Keratinocyte (primary cell): Measurements from ENCODE around the gene SDK1. TPM values are rescaled to one million over a fixed set of nuclear protein-coding genes. Genes with fewer than 3 reads are reported as not detected.

ENCODE experiments used
- DNase-seq: peaks from one replicate; pipeline ENCODE4 v3.0.0-alpha.2; 2011; ENCODE audit warnings: low read depth, missing footprints, low spot score
- FAIRE-seq: peaks from 2 replicates; lab custom pipeline; 2011; peaks lifted over from hg19 to GRCh38; lab: Jason Lieb, UNC
- H2AFZ ChIP-seq: 2 replicates; pipeline ENCODE4 v1.6.0; 2012; ENCODE audit warnings: low read length, control low read depth, inconsistent platforms; ENCODE audit not compliant: control insufficient read depth
- H3K27ac ChIP-seq: 2 replicates; pipeline ENCODE4 v1.5.1; 2011; ENCODE audit warnings: low read length; ENCODE audit not compliant: control insufficient read depth, insufficient read depth
- H3K27me3 ChIP-seq: 3 replicates; pipeline ENCODE4 v1.6.0; 2011; ENCODE audit warnings: low read length; ENCODE audit not compliant: control insufficient read depth, insufficient read depth; ENCODE audit errors: extremely low read depth
- H3K36me3 ChIP-seq, 2 experiments: 2 replicates in 1 of 2; 3 replicates in 1 of 2; pipeline ENCODE4 v1.5.1; 2011; ENCODE audit warnings: low read length in 2 of 2, mild to moderate bottlenecking in 1 of 2; ENCODE audit not compliant: control insufficient read depth in 2 of 2, insufficient read depth in 2 of 2; ENCODE audit errors: extremely low read depth in 1 of 2
- H3K4me1 ChIP-seq: 3 replicates; pipeline ENCODE4 v1.5.1; 2011; ENCODE audit warnings: low read length; ENCODE audit not compliant: control insufficient read depth, insufficient read depth; ENCODE audit errors: extremely low read depth
- H3K4me2 ChIP-seq: 3 replicates; pipeline ENCODE4 v1.6.0; 2011; ENCODE audit warnings: low read depth, low read length; ENCODE audit not compliant: control insufficient read depth, insufficient read depth; ENCODE audit errors: extremely low read depth
- H3K4me3 ChIP-seq, 3 experiments: fragments of 200-600 bp in 1 of 3; sonication (generic) in 1 of 3; 2 replicates in 2 of 3; 3 replicates in 1 of 3; pipeline ENCODE4 v1.5.1; 2011 to 2016; ENCODE audit warnings: low read length in 3 of 3, mild to moderate bottlenecking in 3 of 3, control low read depth in 2 of 3, inconsistent platforms in 1 of 3, low read depth in 1 of 3, mixed read lengths in 1 of 3, mixed run types in 1 of 3, moderate library complexity in 1 of 3; ENCODE audit not compliant: control insufficient read depth in 2 of 3, insufficient read depth in 2 of 3; ENCODE audit errors: extremely low read depth in 1 of 3
- H3K79me2 ChIP-seq: 2 replicates; pipeline ENCODE4 v1.6.0; 2012; ENCODE audit warnings: low read length; ENCODE audit not compliant: control insufficient read depth, insufficient read depth
- H3K9ac ChIP-seq: 3 replicates; pipeline ENCODE4 v1.6.0; 2011; ENCODE audit warnings: low read length; ENCODE audit not compliant: control insufficient read depth, insufficient read depth; ENCODE audit errors: extremely low read depth
- H3K9me1 ChIP-seq: 3 replicates; pipeline ENCODE4 v1.6.0; 2011; ENCODE audit warnings: low read length; ENCODE audit not compliant: control insufficient read depth, insufficient read depth; ENCODE audit errors: extremely low read depth
- H3K9me3 ChIP-seq: 2 replicates; pipeline ENCODE4 v1.5.1; 2012; ENCODE audit warnings: low read depth, low read length; ENCODE audit not compliant: control insufficient read depth
- H4K20me1 ChIP-seq: 3 replicates; pipeline ENCODE4 v1.6.0; 2011; ENCODE audit warnings: low read length; ENCODE audit not compliant: control insufficient read depth, insufficient read depth; ENCODE audit errors: extremely low read depth
- CTCF ChIP-seq, 3 experiments: IDR thresholded peaks in 1 of 3; conservative IDR thresholded peaks in 1 of 3; optimal IDR thresholded peaks in 1 of 3; 2 replicates in 2 of 3; 3 replicates in 1 of 3; pipeline versions ENCODE3 to v1.5.1; 2011; ENCODE audit warnings: low read length in 3 of 3, mild to moderate bottlenecking in 3 of 3, moderate library complexity in 2 of 3, control low read depth in 1 of 3, inconsistent platforms in 1 of 3; ENCODE audit not compliant: insufficient read depth in 2 of 3; ENCODE audit errors: extremely low read depth in 1 of 3
- EZH2 ChIP-seq: IDR thresholded peaks from one replicate; pipeline ENCODE4 v1.6.1; 2012; ENCODE audit warnings: inconsistent platforms, mild to moderate bottlenecking, low read length, moderate library complexity
- dilution Hi-C: fragments of 300-500 bp; cut with MboI; formaldehyde crosslinking; loops from one replicate; pipeline ENCODE4 v1.7.0; 2020; ENCODE audit warnings: low sequenced_read_pairs; ENCODE audit not compliant: extremely low pct_ligation_motif_present
- polyA plus RNA-seq, 5 experiments: library from polyadenylated mRNA; depleted of rRNA in 3 of 5; stranded (reverse) in 3 of 5; stranded (forward) in 1 of 5; unstranded in 1 of 5; fragments of >200 nt; gene quantifications; 1 replicate in 1 of 5; 2 replicates in 3 of 5; 3 replicates in 1 of 5; pipeline versions ENCODE4 v1.2.1 to v1.2.3, GENCODE V29; 2011 to 2012; ENCODE audit warnings: missing spikeins in 2 of 5, low read depth in 1 of 5, low replicate concordance in 1 of 5

Gene SDK1
- polyA plus RNA-seq, 1 donor (not counting 4 experiments of a cell fraction or from before 2014, with no cell fraction given): 0.66 TPM

GRCh38 chr7:4234498-4234855 is 933.4 kb downstream of the SDK1 start:
- H3K9me1 ChIP-seq: no peaks in the 10 kb centered on the region
- H3K4me3 ChIP-seq: no peak overlapping the region
- no peaks in the 10 kb centered on the region for H3K9me3 ChIP-seq
- no peak for DNase-seq
- no peak overlapping the region for H2AFZ ChIP-seq
- dilution Hi-C loops: no loop called here
- no peaks in the 10 kb centered on the region for H3K79me2 ChIP-seq
- peaks cover 0 to 1% of the 10 kb centered on the region in 2 experiments for H3K36me3 ChIP-seq
- H3K27me3 ChIP-seq: no peaks in the 10 kb centered on the region
- no peak overlapping the region for H3K27ac ChIP-seq
- no peak for FAIRE-seq
- H3K9ac ChIP-seq: no peak overlapping the region
- H3K4me1 ChIP-seq: no peaks in the 10 kb centered on the region
- H3K4me2 ChIP-seq: no peak overlapping the region
- no peaks in the 10 kb centered on the region for H4K20me1 ChIP-seq
- TF ChIP-seq EZH2 (no peak), CTCF (optimal IDR thresholded peaks at IDR 0.05 in 1 of 3, IDR thresholded peaks at IDR 0.05 in 1 of 3, conservative IDR thresholded peaks at IDR 0.05 in 1 of 3; ENCODE audit: extremely low read depth in 1 of 3, insufficient read depth in 2 of 3, low read length in 3 of 3) (no peak)

GRCh38 chr7:4234886-4235285 is 933.8 kb downstream of the SDK1 start:
- Histone ChIP-seq H3K4me2 (no peak overlapping the region), H3K27ac (no peak overlapping the region), H2AFZ (no peak overlapping the region), H3K36me3 (peaks cover 0 to 1% of the 10 kb centered on the region in 2 experiments), H4K20me1 (no peaks in the 10 kb centered on the region), H3K9me3 (no peaks in the 10 kb centered on the region), H3K79me2 (no peaks in the 10 kb centered on the region), H3K4me3 (no peak overlapping the region), H3K9me1 (no peaks in the 10 kb centered on the region), H3K9ac (no peak overlapping the region), H3K4me1 (no peaks in the 10 kb centered on the region), H3K27me3 (no peaks in the 10 kb centered on the region)
- no peak for DNase-seq
- no peak for TF ChIP-seq EZH2
- TF ChIP-seq CTCF (optimal IDR thresholded peaks at IDR 0.05 in 1 of 3, IDR thresholded peaks at IDR 0.05 in 1 of 3, conservative IDR thresholded peaks at IDR 0.05 in 1 of 3; ENCODE audit: extremely low read depth in 1 of 3, insufficient read depth in 2 of 3, low read length in 3 of 3): no peak
- dilution Hi-C loops: no loop called here
- no peak for FAIRE-seq
